Measurements from ENCODE around the gene NKPD1.

NKPD1 gene

DNA sequence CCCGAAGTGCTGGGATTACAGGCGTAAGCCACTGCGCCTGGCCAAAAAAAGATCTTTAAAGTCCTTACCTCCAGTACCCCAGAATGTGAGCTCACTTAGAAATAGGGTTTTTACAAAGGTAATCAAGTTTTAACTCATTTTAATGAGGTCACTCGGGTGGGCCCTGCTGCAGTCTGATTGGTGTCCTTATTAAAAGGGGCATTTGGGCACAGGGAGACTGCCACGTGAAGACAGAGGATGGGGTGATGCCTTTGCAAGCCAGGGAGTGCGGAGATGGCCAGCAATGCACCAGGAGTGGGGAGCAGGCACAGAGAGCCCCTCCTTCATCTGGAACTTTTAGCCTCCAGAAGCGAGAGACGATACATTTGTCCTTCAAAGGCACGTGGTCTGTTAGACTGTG, 11.7 kb downstream of the NKPD1 start:
- no peak for TF ChIP-seq CTCF (IDR thresholded peaks at IDR 0.05; ENCODE audit: low read depth, low read length)
- H3K4me3 ChIP-seq (ENCODE audit: low read depth, low read length), result no peak overlapping the region

DNA sequence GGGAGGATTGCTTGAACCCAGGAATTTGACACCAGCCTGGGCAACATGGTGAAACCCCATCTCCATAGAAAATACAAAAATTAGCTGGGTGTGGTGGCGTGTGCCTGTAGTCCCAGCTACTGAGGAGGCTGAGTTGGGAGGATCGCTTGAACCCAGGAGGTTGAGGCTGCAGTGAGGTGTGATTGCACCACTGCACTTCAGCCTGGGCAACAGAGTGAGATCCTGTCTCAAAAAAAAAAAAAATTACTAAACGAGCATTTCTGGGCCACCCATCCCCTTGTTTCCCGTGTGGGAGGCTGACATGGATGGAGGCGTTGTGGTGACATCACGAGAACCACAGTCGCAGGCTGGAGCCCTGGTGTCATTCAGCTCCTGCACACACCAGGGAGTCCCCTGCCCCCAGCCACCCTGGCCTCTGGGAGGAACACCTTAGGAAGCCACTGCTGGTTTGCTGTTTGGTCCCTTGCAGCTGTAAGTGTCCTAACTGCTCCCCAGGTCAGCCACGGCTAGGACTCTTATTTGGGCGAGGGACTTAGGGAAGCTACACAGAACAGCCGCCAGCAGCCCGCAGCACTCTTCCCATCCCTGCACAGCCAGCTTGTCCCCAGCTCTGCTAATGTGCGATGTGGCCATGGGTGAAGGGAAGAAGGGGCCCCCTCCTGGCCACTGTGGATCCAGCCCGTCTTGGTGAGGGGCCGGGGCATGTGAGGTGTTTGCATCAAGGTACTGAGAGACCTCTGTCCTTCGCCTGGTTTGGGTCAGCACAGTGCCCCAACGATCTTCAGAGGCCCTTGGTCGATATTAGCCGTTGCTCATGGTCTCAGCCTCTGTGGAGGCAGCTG, 12.7 kb downstream of the NKPD1 start:
- no peak for TF ChIP-seq CTCF (IDR thresholded peaks at IDR 0.05; ENCODE audit: low read depth, low read length)
- H3K4me3 ChIP-seq (ENCODE audit: low read depth, low read length), result no peak overlapping the region

- H3K4me3 ChIP-seq (ENCODE audit: low read depth, low read length), result no peak overlapping the region
- no peak for TF ChIP-seq CTCF (IDR thresholded peaks at IDR 0.05; ENCODE audit: low read depth, low read length)
Measured at GRCh38 chr19:45146741-45147205, 14.0 kb downstream of the NKPD1 start.

DNA sequence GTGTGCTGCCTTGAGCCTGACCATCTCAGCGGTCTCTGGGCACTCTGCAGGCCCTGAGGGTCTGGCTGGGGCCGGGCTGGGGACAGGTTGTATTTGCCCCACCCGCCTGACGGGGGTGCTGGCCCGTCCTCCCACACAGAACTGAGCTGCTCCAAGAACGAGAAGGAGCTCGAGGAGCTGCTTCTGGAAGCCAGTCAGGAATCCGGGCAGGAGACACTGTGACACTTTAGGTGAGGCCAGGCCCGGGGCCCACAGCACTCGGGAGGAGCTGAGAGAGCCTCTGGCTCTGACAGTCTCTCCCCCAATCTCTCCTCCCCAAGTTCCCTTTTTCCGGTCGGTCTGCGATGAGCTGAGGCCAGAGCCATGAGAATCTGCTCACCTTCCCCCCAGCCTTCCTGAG, 14.5 kb downstream of the NKPD1 start:
- TF ChIP-seq CTCF (IDR thresholded peaks at IDR 0.05; ENCODE audit: low read depth, low read length), result no peak
- no peak overlapping the region for H3K4me3 ChIP-seq (ENCODE audit: low read depth, low read length)

GRCh38 chr19:45145270-45146189, 15.3 kb downstream of the NKPD1 start:
- H3K4me3 ChIP-seq (ENCODE audit: low read depth, low read length), result no peak overlapping the region
- no peak for TF ChIP-seq CTCF (IDR thresholded peaks at IDR 0.05; ENCODE audit: low read depth, low read length)

GRCh38 chr19:45144431-45145269, 16.1 kb downstream of the NKPD1 start:
- no peak overlapping the region for H3K4me3 ChIP-seq (ENCODE audit: low read depth, low read length)
- no peak for TF ChIP-seq CTCF (IDR thresholded peaks at IDR 0.05; ENCODE audit: low read depth, low read length)
